ENCODE measurements around the gene ROBO1.
"Not testable (repeated sequence)": the region's sequence is repeated elsewhere in the genome, so short reads cannot be mapped to it uniquely, and the experiment has no call there.

ROBO1 gene

DNA sequence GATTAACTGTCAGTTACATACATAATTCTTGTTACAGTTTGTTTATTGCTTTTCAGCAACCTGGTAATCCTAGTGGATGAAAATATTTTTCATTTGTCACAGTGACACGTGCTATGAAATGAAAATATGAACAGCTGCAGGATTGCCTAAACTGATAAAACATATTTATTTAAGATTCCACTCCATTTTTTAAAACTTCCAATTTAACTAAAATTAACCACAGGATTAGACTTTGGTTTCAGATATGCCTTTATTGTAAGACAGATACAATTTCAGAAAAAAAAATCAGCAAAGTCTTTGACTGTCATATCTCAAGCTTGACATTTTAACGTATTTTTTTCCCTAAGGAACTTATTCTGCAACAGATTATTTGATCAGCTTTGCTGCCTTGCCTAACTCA is 550.7 kb downstream of the ROBO1 start:
- DNase-seq: no peak

DNA sequence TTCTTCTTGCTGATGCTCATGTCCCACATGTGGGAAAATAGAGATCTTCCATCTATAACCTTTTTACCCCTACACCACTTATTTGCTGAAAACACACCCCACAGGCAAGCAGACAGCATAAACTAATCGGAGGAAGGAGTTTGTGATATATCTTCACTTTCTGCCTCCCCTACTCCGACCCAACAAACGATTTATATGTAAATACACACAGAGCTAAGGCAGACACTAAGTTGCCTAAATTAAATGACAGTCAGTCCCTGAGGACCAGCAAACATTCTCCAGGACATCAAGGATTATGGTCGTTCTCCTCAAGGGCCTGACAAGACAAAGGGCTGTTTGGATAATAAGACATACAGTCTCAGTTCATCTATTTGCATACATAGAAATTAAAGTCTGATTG is 552.5 kb downstream of the ROBO1 start:
- no peak for DNase-seq

DNA sequence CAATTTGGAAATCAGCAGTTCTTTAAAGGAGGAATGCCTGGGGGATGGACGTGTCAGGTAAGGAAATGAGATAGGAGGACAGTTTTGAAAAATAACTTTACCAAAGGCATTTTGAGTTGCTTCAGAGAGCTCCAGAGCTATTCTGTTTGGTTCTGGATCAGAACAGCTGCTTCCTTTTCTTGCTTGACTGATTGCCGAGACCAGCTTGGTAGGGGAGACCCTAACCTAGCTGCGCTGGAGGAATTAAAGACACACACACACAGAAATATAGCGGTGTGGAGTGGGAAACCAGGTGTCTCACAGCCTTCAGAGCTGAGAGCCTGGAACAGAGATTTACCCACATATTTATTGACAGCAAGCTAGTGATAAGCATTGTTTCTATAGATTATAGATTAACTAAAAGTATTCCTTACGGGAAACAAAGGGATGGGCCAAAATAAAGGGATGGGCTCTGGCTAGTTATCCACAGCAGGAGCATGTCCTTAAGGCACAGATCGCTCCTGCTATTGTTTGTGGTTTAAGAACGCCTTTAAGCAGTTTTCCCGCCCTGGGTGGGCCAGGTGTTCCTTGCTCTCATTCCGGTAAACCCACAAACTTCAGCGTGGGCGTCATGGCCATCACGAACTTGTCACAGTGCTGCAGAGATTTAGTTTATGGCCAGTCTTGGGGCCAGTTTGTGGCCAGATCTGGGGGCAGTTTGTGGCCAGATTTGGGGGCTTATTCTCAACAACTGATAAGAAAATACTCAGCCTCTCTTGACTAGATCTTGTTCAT is 556.0 kb downstream of the ROBO1 start:
- no peak for DNase-seq

DNA sequence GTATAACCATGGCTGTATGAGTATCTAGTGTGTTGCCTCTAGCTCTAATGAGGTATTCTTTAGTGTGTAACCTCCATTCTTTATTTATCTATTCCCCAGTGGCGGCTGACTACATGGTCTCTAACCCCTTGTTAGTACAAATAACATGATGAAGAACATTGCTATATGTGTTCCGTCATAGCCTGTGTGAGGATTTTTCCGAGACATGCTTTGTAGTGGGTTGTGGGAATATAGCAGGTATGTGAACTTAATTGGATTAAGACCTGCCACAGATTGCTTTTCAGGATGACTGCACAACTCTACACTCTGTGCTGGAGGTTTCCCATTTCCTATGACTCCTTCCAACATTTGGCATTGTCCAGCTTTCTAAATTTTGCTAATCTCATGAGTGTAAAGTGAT is 563.4 kb downstream of the ROBO1 start:
- no peak for DNase-seq

DNA sequence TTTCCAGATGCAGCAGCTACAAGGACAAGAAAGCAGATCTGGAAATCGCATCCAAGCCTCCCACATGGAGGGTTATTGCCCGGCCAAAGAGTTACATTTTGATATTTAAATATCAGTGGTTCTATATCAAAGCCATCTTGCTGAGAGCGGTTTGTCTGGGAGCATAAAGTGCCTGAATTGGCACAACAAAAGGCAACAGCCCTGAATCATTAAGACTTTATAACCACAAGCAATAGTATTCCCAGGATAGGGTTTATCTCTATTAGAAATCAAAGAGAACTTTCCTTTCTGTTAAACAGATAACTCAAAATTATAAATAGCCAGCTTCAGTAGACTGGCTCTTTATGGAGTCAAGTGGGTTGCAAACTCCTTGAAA is 564.7 kb downstream of the ROBO1 start:
- no peak for DNase-seq

DNA sequence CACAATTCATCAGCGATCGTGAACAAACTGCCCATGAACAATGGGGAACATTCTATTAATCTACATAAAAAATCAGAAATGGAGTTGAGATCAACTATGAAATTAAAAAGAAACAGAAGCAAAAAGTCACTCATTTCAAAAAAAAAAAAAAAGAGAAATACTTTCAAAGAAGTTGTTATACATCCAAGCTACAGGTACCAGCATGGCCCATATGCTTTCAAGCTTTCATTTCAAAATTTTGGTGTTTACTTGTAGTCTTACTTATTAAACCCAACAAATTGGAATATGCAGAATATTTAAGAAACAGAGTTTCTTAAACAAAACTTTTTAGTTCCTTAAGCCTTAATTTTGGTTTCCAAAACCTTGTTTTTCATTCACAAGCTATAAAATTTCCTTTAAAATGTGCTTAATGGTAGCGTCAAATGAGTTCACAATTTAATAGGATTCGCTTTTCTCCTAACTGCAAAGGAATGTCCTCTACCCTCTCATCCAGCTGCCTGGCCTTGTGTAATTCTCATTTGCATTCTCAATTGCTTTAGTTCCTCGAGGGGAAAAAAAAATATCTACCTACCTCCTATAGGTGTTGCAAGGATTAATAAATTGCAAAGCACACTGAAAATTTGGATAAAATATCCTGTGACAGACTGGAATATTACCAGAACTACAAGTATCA is 565.2 kb downstream of the ROBO1 start:
- no peak for DNase-seq

DNA sequence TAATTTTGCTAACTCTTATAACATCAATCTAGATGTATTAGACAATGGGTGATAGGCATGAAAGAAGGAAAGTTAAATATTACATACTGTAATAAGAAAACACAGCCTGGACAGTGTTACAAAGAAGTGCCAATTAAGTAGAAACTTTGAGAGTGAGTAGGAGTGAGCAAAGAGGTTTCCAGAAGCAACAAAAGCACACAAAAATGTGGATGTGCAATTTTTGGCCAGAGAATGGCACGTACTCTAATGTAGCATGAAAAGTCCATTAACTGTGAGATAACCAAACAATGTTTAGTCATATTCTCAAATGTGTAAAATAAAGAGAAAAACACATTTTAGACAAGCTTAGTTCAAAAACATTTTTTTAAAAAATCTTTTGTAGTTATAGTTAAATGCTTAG is 567.3 kb downstream of the ROBO1 start:
- no peak for DNase-seq

DNA sequence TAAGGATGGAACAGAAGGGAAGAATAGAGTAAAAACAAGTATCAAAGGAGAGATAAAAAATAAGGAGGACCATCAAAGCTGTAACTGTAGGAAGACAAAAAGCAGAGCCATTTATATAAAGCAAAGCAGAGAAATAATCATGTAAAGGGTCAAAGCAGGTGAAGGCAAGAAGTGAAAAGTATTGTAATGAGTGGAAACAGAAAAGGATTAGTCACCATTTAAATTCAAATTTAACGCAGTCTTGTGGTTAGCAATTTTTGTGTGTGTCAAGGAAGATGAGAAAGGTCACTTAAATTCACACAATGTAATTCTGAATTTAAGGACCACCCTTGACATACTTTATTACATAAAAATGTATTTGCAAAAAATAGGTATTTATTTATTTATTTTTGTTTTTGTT is 567.8 kb downstream of the ROBO1 start:
- no peak for DNase-seq

DNA sequence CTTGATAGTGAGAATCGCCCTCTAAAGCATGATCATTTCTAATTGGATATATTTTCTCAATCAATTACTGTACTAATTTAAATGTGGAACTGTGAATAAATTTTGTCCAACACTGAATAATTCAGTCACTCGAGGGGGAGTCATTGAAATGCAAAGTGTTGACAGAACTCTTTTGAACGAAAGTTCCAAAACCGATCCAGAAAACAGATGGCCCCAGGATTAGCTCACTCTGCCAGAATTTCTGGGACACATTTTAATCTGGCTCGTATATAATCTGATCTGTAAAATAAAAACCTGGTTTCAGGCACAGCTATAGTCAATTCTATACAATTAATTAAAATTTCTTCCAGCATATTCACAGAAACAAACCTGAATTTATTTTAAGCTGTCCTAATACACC is 580.4 kb downstream of the ROBO1 start:
- no peak for DNase-seq

DNA sequence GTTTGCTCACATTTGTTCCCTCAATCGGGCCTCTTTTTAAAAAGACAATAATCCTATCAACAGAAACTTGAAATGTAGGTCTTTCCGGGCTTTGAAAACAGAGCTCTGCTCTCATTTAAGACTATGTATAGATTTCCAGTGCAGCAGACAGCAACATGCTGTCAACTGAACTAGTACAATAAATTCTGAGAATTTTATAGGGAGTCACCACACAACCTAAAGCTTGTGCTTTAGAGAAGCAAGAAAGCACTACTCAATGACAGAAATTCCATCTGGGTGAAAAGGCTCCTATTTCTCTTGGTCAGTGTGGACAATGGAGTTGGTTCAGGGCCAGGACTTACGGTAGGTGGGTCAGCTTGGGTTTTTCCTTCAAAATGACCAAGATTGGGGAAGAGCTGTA is 583.5 kb downstream of the ROBO1 start:
- DNase-seq: no peak

DNA sequence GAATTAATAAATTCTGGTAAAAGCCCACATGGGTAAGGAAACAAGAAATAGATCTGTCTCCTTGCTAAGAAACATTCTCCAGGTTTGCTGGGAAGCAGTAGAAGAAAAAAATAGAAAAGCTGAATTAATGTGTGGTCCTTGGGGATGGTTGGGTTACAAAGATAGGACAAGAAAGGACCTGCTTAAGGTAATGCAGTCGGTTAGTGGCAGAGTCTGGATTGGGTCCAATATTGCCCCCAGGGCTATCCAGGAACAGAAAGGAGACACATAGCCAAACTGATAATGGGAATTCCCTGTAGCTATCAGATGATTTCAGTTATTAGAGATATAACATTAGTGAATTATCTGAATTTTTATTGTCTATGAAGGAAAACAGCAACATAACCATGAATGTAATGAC is 584.3 kb downstream of the ROBO1 start:
- DNase-seq: no peak

DNA sequence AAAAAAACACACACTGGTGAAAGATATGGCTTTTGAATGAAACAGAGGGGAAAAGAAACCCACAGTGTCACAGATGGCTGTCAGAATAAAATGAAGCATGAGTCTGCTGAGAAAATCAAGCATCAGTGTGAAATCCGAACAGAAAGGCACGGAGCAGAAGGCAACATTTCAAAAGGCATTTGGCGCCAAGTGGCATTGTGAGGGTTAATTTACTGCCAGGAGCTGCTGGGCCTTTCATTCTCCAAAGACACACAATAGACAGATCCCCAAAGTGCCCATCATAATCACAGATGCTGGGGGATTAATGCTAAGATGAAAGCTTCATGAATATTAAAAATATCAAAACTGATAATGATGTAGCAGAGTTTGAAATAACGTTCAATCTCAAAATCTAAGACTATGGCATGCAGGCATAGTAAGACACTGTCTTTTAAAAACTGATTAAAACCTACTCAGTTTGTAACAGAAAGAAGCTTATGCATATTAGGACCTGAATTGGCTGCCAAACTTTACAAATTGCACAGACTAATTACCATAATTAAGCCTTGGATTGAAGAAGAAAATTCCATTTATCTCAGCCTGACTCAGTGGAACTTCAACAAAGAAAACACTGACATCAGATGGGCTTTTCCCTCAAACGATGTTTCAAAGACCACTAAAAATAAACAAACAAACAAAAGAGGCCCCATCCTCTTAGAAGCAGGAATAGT is 589.2 kb downstream of the ROBO1 start:
- no peak for DNase-seq

DNA sequence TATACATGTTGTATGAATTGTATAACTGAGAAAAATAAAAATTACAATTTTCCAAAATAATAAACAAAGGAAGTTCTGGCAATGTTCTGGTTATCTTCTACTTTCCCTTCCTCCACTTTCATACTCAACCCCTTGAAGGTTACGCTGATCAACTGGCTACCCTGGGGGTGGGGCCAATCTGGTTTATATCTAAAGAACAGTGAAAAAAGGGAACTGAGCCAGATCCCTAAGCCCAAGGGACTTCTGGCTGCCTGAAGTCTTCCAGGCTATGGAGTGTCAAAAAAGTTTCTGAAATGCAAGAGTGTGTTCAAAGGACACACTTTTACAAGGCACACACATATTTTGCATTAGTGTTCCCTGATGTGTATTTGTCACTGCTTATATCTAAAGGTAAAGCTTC is 591.9 kb downstream of the ROBO1 start:
- DNase-seq: no peak

DNA sequence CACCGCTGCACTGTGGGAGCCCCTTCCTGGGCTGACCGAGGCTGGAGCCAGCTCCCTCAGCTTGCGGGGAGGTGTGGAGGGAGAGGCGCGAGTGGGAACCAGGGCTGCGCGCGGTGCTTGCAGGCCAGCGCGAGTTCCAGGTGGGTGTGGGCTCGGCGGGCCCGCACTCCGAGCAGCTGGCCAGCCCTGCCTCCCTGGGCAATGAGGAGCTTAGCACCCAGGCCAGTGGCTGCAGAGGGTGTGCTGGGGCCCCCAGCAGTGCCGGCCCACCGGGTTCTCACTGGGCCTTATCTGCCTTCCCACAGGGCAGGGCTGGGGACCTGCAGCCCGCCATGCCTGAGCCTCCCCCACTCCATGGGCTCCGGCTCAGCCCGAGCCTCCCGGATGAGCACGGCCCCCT is 594.5 kb downstream of the ROBO1 start:
- DNase-seq: not testable (repeated sequence)

DNA sequence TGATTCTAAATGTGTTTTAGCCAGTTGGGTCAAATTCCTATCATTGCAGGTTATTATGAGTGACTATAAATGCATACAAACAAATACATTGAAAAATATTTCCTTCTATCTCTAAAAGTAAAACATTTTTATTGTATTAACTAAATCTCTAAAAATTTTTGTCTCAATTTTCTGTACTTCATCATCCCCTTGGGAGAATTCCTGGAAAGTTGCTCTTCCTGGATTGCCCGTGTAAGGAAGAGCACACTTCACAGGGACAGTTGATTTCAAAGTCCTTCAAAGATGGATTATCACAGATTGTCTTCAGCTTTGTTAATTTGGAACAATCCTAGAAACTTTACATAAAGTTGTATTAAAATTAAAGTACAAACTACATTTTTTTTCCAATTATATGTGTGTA is 595.6 kb downstream of the ROBO1 start:
- DNase-seq: no peak

DNA sequence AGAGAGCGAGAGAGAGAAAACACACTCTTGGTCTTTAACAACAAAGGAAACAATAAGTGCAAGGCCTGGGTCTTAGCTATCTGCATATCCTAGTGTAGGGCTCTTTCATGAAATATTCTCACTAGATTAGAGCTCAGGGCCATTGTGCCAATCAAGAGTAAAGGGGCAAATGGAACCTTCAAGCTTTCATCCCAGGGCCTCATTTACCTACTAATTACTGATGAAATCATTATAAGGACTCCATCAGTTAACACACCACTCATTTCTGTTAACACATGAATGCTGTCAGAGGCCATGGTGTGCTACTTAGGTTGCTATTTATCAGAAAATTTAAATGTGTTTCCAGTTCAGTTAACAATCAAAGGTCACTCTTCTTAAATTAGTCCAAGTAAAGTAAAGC is 597.8 kb downstream of the ROBO1 start:
- no peak for DNase-seq

DNA sequence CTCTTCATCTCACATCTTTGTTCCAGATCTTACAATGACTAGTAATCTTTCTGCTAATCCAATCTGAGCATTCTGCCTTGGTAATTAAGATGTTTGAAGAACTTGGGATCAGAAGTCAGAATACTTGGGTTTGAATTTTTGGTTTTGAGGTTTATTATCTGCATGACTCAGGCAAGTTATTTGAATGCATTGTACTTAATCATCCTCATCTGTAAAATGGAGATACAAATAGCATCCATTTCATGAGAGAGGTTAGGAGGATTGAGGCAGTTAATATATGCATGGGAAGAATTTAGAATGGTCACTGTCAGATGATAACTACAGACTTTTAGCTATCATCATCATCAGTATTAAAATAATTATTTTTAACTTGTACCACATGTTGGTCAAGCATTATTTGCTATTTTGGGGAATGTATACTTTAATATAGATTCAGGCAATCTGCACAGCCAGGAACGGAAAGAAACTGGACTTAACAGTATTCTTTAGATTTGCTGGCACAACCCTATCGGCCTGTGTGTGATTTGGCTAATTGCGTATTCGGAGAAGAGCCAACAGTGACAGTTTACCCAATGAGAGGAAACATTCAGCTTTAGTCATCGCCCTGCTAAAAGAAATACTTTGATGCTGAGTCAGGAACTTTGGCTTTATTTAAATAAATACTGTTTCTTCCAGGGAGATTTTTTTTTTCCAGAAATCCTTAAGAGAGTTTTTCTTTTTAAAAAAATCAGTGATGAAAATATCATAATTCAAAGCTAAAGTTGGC is 600.0 kb downstream of the ROBO1 start:
- no peak for DNase-seq

DNA sequence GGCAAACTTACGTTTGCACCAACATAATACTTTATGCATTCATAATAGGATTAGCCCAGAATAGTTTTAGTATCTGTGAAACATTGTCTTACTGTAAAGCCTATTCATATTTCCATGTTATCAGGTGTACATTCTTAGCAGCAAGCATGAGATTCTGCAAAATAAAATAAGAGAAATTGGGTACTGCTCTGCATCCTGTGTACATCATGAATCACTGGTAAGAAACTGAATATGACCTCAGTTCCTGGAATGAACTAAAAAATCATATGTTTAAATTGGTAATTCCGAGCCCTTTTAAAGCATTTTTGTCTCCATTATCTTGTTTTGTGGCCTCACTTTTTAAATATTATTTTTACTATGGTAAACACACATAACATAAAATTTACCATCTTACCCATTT is 605.1 kb downstream of the ROBO1 start:
- DNase-seq: no peak

DNA sequence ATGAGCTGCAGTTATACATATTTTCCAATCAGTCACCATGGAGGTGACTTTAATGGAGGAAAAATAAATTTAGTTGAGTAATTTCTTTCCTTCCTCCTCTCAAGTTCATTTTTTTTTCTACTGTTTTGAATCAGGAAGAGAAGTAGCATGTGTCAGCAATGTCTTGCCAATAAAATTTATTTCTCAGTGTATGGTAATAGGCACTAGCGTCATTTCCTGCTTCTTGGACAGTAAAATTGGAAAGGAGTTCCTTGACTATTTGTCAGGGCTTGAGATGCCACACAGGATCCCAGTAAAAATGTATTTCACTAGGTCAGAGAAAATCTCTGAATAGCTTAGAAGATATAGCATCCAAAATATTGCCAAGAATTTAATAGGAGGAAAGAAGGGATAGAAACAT is 605.9 kb downstream of the ROBO1 start:
- no peak for DNase-seq

DNA sequence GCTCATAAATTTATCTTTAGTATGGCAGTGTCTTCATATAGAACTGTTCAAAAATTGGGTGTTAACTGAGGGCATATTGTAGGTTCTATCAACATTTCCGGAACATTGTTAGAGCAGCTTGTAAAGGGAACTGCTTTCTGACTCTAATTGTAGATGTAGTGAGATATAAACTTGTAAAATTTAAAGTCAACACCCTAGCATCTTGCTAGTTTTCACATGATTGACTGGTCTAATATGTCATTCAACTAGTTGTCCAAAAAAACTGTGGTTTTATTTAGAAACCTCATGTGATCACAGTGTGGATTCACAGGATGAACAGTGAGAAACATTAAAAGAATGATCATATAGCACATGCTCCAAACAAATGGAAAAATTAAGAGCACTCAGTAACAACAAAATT is 607.4 kb downstream of the ROBO1 start:
- DNase-seq: no peak

DNA sequence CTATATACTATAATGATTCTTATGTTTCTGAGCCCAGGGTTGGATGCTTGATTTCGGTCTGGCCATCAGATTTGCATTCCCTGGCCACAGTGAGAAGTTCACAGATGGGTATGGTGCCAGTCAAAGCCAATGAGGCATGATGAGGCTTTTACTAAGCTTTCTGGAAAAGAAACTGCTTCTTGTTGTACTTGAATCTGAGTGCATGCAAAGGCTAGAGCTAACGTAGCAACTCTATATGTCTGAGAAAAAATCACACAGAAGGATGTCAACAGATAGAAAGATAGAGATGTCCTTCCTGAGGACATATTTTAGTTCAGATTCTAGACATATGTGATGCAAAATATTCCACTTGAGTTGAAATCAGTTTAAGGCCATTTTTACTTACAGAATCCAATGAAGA is 608.1 kb downstream of the ROBO1 start:
- no peak for DNase-seq

DNA sequence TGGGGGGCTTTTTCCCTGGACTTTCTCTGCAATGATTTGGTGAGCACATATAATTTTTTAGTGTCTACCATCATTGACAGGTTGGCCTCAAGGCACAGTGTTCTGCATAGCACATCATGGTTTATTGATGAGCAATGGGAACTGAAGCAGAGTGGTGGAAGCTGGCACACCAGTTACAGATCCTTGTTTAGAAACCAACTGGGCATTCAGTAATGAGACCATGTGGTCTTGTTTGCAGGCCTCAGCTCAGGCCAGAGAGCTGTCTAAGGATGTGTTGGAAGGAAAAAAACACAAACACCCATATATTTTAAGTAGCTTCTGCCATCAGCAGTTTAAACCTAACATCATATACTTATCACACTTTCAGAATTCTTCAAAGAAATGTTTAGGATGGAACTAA is 610.6 kb downstream of the ROBO1 start:
- DNase-seq: no peak

DNA sequence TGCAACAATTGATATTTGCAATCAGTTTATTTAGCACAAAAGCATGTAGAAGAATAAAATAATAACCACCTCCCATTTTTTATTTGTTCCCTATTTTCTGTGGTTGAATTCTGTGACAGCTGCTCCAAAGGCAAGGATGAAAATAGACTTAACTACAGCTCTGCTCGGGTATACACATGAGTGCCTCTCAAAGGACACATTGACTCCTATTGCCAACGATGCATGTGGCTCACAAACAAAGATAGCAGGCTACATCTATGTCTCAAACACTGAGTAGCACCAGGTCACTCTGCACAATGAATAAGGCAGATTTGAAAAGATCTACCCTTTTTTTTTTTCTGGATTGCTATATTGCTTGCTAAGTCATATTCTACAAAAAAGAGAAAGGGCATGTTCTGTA is 612.9 kb downstream of the ROBO1 start:
- no peak for DNase-seq

DNA sequence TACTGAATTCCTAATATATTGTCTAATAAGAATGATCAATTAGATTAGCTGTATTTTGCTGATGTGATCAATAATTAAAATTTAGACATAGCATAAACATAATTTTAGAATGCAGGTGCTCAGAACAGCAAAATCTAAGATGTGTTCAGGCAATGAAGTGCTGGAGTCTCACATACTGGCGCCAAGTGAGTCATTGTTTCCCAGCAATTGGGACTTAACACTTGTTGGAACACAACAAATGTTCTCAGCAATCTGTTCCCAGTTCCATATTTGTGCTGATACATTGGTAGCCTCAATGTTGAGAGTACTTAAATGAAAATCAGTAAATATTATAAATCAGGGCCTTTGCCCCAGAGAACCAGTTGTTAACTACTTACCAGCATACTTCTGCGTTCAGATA is 619.0 kb downstream of the ROBO1 start:
- DNase-seq: no peak
